Heart left ventricle (tissue), 16 donors: ENCODE measurements around the gene GNAT2. TPM values are rescaled to one million over a fixed set of nuclear protein-coding genes. Genes with fewer than 3 reads are reported as not detected.

Experiments
- ATAC-seq, 4 donors: fragments of 200-7000 bp; cut with Tn5 transposase; one replicate each; pipeline ENCODE4 v1.9.1; 2020 to 2022; ENCODE audit warnings: moderate library complexity in 4 of 4, mild to moderate bottlenecking in 3 of 4, moderate number of reproducible peaks in 1 of 4
- DNase-seq, 5 donors: peaks; one replicate each; pipeline ENCODE4 v3.0.0-alpha.2; 2020
- H3K27ac ChIP-seq, 12 donors: fragments of 200-600 bp; sonication (generic) in 4 of 12; one replicate each; pipeline versions ENCODE4 v1.5.0 to v1.8.0; 2016 to 2022; ENCODE audit warnings: mild to moderate bottlenecking in 2 of 12
- H3K27me3 ChIP-seq, 9 donors: fragments of 200-600 bp; sonication (generic) in 2 of 9; one replicate each; pipeline versions ENCODE4 v1.5.1 to v1.8.0; 2016 to 2022; ENCODE audit warnings: mild to moderate bottlenecking in 3 of 9
- H3K36me3 ChIP-seq, 9 donors: fragments of 200-600 bp; sonication (generic) in 2 of 9; one replicate each; pipeline versions ENCODE4 v1.5.0 to v1.8.0; 2018 to 2022; ENCODE audit warnings: mild to moderate bottlenecking in 2 of 9
- H3K4me1 ChIP-seq, 12 donors: fragments of 200-600 bp; sonication (generic) in 4 of 12; one replicate each; pipeline versions ENCODE4 v1.5.0 to v1.8.0; 2016 to 2022; ENCODE audit warnings: mild to moderate bottlenecking in 3 of 12
- H3K4me3 ChIP-seq, 12 donors: fragments of 200-600 bp; sonication (generic) in 4 of 12; one replicate each; pipeline versions ENCODE4 v1.5.0 to v1.8.0; 2017 to 2022; ENCODE audit warnings: mild to moderate bottlenecking in 9 of 12, moderate library complexity in 4 of 12
- H3K9me3 ChIP-seq, 12 donors: fragments of 200-600 bp; sonication (generic) in 4 of 12; one replicate each; pipeline versions ENCODE4 v1.5.0 to v1.8.0; 2016 to 2022; ENCODE audit warnings: mild to moderate bottlenecking in 1 of 12
- CTCF ChIP-seq, 12 donors: fragments of 200-600 bp; sonication (generic) in 4 of 12; IDR thresholded peaks; one replicate each; pipeline versions ENCODE4 v1.5.0 to v1.8.0; 2018 to 2022; ENCODE audit warnings: antibody characterized with exemption in 12 of 12, mild to moderate bottlenecking in 5 of 12
- POLR2A ChIP-seq, 2 donors: fragments of 450-650 bp; IDR thresholded peaks; one replicate each; pipeline ENCODE4 v1.6.1; 2017; ENCODE audit warnings: antibody characterized with exemption in 2 of 2, mild to moderate bottlenecking in 2 of 2, moderate library complexity in 2 of 2
- WGBS, 4 donors: extraction: QIAGEN DNeasy Blood & Tissue Kit in 2 of 4; methylation state at CpG; one replicate each; pipeline versions ENCODE4 v1.1.5 to v1.1.7; 2013 to 2018; 5-methylcytosine and 5-hydroxymethylcytosine counted together
- intact Hi-C, 10 donors: fragments of 100-400 bp; cut with DNase I; formaldehyde crosslinking; loops; one replicate each; pipeline versions ENCODE4 v1.11.1 to v1.14.2; 2022
- polyA plus RNA-seq, 2 donors: library from polyadenylated mRNA; stranded (reverse); fragments of 200-250 nt; gene quantifications; one replicate each; pipeline ENCODE4 v1.2.3, GENCODE V29; 2013
- total RNA-seq, 9 donors: library from RNA; depleted of rRNA in 2 of 9; stranded (reverse); fragments of >200 nt in 2 of 9; fragmentation: NEBNext Ultra II Directional in 3 of 9; extraction: Animal tissue kit (Norgen Biotek cat#: 25700) in 3 of 9; gene quantifications; one replicate each; pipeline versions ENCODE4 v1.1.0 to v1.2.4, GENCODE V29; 2016 to 2023
- donor health status: ischemic (EF 13 %, LVEDD 7.1; RV severe dilation, severe dysfunction).
- donor health status: healthy with polysubstance abuse.
- donor health status: DM: no; HTN: yes; CAD: no.
- donor health status: DM: no; HTN: no; CAD: no.
- donor health status: ischemic (EF 25% LVEDD 6.9; RV normal size, moderate dysfunction).
- donor health status: ischemic (EF 25% LVEDD 5.7; RV mildly dilated, moderate dysfunction).
- donor health status: healthy.
- donor health status: DM: yes; HTN: yes; CAD: no.
- donor health status: ischemic (EF 35%, LVEDD 5.7; RV mildly dilated, moderate dysfunction).
- donor health status: nonischemic (EF 11% LVEDD 7.7; RV severe dilation, severe dysfunction).
- donor health status: DM: yes; HTN: yes; CAD: no.
- donor health status: PGD.
- donor health status: ischemic (EF 29% LVEDD 5.4; RV normal size, mild dysfunction).
- donor health status: nonischemic (EF 23%, LVEDD 6.1; RV moderate dilation, normal function).

The GNAT2 gene
- total and polyA plus RNA-seq, 11 donors, result not detected

GRCh38 chr1:109610609-109611307, 8.7 kb downstream of the GNAT2 start:
- 66 to 72% (median 71%) methylated on average over 3 of the region's 3 CpGs for WGBS, 4 donors
- H3K36me3 ChIP-seq, result peaks cover 0 to 6% (median 0%) of the 10 kb centered on the region in 9 donors
- DNase-seq, result no peak
- peaks cover 0 to 35% (median 0%) of the 10 kb centered on the region in 12 donors for H3K4me1 ChIP-seq
- no peak for ATAC-seq
- H3K9me3 ChIP-seq, result no peaks in the 10 kb centered on the region
- no peak overlapping the region for H3K27ac ChIP-seq
- no peaks in the 10 kb centered on the region for H3K27me3 ChIP-seq
- H3K4me3 ChIP-seq, result no peak overlapping the region
- TF ChIP-seq POLR2A (IDR thresholded peaks at IDR 0.05) (no peak), CTCF (IDR thresholded peaks at IDR 0.05) (no peak)
- intact Hi-C loops, result loop anchor here in 1 of 10 donors (10.0 kb wide), 1 partner anchor 56 kb away; no protein-coding TSS in a partner anchor

- intact Hi-C loops, result loop anchor here in 1 of 10 donors (10.0 kb wide), 1 partner anchor 55 kb away; no protein-coding TSS in a partner anchor
- peaks cover 0 to 6% (median 0%) of the 10 kb centered on the region in 9 donors for H3K36me3 ChIP-seq
- H3K27me3 ChIP-seq, result no peaks in the 10 kb centered on the region
- ATAC-seq (no peak), DNase-seq (no peak)
- H3K9me3 ChIP-seq, result no peaks in the 10 kb centered on the region
- TF ChIP-seq CTCF (IDR thresholded peaks at IDR 0.05), result no peak
- TF ChIP-seq POLR2A (IDR thresholded peaks at IDR 0.05), result no peak
- WGBS, 4 donors, result 92 to 98% (median 95%) methylated on average over 3 of the region's 3 CpGs
- H3K4me1 ChIP-seq, result peaks cover 0 to 26% (median 0%) of the 10 kb centered on the region in 12 donors
- no peak overlapping the region for H3K4me3 ChIP-seq
- H3K27ac ChIP-seq, result no peak overlapping the region
Measured at GRCh38 chr1:109609881-109610280, 9.5 kb downstream of the GNAT2 start.

- 65 to 72% (median 70%) methylated on average over 1 of the region's 1 CpG for WGBS, 4 donors
- no peak for DNase-seq
- intact Hi-C loops, result no loop called here
Measured at GRCh38 chr1:109605381-109605780, 14.0 kb downstream of the GNAT2 start.

More at GRCh38 chr1:109605381-109605780, 14.0 kb downstream of the GNAT2 start:
- no peak for TF ChIP-seq POLR2A (IDR thresholded peaks at IDR 0.05)
- TF ChIP-seq CTCF (IDR thresholded peaks at IDR 0.05), result no peak
- peaks cover 0 to 6% (median 0%) of the 10 kb centered on the region in 12 donors for H3K4me1 ChIP-seq
- no peaks in the 10 kb centered on the region for H3K9me3 ChIP-seq
- no peak for ATAC-seq
- no peak overlapping the region for H3K4me3 ChIP-seq
- H3K27ac ChIP-seq, result no peak overlapping the region
- no peaks in the 10 kb centered on the region for H3K27me3 ChIP-seq
- H3K36me3 ChIP-seq, result peaks cover 0 to 13% (median 0%) of the 10 kb centered on the region in 9 donors
